Inferior parietal cortex (tissue), 1 donor: ENCODE results near the gene RNF175.
A peak's percentile ranks its signal among the peaks of the same experiment; 100 is the strongest.

Experiments used
- DNase-seq: peaks from one replicate; pipeline ENCODE4 v3.0.0-alpha.2; 2016; ENCODE audit errors: extremely low spot score

RNF175 gene

DNA sequence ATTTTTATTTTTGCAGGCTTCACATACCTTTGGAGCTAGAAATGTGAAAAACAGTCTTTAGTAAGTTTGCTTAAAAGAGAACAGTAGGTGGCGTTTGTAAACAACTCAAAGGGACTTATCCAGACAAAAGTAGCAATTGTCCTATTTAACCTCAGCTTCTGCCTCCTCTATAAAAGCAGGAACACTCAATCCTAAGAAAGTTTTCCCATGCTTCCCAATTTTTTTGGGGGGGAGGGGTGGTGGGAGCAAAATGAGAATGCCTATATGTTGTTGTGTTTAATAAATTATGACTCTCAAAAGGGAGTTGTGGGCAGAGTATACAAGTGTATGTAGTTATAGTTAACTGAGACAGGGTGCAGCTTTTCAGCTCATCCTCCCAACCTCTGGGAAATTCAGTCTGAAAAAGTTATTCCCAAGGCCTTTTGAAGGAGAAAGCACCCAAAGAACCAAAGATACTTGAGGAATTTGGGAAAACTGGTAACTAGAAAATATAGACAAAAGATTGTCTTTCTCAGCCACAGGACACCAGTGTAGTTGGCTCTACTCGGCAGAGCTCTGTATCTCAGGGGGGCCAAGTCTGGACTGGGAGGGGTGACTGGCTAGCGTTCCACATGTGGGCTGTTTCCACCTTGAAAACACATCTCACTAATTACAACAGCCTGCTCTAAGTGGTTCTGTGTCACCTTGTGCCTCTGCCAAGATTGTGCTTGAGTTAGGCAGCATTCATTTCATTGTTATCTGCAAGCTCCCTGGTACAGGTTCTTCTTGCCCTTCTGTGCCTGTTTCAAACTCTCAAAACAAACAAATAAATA, 26.3 kb upstream of the RNF175 start:
- no peak for DNase-seq

DNA sequence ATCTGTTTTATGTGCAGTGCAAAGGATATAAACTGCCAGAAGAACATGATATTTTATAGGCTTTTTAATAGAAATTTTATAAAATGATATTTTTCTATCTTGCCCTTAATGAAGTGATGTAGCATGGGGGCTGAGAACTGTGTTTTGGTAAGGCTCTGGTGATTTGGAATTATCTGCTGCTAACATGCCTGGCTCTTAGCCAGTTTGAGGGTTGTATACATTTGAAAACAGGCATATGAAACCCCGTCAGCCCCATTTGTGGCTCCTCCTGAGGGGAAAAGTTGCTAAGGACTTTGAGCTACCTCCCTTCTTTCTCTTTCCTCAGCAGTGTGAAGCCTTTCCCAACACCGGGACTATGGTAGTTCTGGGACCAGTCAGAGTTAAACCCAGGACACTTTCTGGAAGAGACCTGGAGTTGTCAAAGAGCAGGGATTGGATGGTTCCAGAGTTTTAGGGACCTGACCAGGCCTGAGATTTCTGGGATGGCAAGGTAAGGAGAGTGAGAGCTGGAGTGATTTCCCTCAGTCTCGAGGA, 24.4 kb upstream of the RNF175 start:
- no peak for DNase-seq

DNA sequence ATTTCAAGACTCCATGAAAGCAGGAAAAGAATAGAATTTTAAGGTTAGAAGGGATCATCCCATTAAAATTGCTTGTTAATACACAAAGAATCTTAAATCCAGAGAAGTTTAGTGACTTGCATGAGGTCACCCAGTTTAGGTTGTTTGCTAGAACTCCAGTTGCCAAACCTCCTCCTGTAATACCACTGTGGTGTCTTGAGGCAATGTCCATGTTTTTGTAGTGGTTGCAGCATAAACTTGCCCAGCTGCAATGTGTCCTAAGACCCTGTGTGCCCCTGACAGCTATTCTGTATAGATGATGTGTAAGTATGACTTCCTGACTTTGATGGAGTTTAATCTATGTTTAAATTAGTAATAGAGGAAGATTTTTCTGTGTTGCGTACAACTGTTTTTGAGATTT, 22.8 kb upstream of the RNF175 start:
- DNase-seq = no peak

DNA sequence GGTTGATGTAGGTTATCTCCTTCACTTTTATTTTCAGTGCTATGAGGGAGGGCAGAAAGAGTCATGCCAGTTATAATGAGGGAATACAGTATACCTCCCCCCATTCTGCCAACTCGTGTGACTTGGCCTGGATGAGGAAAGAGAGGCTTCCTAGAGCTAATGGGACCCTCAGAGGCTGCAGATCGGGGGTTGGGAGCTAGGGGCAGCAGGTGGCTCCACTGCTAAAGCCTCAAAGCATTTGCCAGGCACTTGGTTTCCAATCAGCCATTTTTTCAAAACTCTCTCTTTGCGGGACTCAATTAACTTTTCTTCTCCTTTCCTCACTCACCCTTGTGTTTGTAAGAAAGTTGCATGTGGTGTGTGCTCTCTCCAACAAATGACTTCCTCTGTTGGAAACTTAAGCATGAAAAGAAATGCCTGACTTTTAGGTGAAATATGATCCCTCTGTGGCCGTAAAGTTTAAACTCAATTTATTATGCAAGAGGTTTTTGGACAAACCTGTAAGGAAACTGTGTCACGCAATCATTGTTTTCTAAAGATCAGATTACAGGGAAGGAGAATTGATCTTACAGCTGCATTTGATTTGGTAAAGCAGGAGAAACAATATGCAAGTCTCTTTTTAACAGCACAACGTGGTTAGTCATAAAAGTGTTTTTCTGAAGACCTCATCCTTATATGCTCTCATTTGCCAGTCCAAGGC, 22.0 kb upstream of the RNF175 start:
- no peak for DNase-seq

DNA sequence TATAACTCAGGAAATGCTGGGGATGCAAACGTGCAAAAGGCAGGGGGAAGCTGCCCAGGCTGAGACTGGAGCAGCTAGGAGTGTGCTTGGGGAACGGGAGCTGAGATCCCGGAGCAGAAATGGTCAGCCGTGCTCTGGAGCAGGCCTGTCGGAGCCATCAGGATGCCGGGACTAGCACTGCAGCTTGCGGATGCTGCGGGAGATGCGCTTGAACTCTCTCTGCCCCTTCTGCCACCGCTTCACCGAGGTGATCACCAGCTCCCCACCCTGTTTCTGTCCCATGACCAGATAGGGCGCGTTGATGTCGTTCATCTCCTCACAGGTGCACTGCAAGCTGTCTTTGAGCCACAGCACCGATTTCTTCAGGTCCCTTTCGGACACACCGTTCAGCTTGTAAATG, 21.5 kb upstream of the RNF175 start:
- no peak for DNase-seq

GRCh38 chr4:153780876-153781275, 21.1 kb upstream of the RNF175 start:
- DNase-seq = no peak

GRCh38 chr4:153780221-153780620, 20.4 kb upstream of the RNF175 start:
- DNase-seq = no peak

DNA sequence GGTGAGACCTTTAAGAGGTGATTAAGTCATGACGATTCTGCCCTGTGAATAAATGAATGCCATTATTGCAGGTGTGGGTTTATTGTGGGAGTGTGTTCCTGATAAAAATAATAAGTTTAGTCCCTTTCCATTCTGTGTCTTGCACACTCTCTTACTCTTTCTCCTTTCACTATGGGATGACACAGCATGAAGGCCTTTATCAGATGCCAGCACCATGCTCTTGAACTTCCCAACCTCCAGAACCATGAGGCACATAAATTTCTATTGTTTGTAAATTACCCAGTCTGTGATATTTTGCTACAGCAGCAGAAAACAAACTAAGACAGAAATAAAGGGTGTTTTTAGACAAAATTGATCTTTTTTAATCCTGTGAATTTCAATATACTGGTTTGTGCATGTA, 18.6 kb upstream of the RNF175 start:
- DNase-seq = no peak

DNA sequence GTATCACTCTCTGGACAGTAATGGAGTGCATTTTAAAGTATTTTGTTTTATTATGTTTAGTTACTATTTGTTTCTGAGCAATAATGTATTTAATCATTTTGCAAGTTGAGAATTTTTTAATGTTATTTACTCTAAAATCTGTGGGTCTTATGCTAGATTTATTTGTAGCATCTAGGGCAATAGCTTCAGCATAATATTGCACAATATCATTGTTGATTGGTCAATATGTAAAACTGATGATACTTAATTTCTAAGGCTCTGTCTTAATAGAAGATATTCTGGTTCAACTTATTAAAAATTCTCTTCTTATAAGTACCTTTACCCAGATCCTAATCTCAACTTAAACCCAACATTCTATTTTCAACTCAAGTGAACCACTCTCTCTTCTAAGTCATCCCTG, 17.6 kb upstream of the RNF175 start:
- no peak for DNase-seq

- no peak for DNase-seq
Measured at GRCh38 chr4:153776601-153777000, 16.8 kb upstream of the RNF175 start.

DNA sequence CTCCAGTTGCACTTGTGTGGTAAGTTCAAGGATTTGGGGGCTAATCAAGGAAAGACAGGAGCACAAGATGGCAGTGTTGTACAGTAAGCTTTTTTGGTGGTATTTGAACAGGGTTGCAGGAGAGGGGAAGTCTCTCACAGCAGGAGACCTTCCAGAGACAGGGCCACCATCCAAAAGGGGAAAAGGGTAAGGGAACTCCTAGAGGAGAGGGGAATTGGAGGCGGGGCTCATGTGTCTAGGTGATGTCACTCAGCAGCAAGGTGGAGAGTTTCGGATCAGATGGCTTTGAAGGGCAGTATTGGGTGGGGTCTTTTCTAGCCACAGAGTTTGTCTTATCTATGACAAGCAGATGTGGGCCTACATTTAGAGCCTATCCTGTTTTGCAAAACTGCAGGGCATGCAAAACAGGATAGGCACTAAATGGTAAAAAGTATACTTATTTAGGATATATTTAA, 13.4 kb upstream of the RNF175 start:
- no peak for DNase-seq

GRCh38 chr4:153771046-153771445, 11.2 kb upstream of the RNF175 start:
- DNase-seq = no peak

DNA sequence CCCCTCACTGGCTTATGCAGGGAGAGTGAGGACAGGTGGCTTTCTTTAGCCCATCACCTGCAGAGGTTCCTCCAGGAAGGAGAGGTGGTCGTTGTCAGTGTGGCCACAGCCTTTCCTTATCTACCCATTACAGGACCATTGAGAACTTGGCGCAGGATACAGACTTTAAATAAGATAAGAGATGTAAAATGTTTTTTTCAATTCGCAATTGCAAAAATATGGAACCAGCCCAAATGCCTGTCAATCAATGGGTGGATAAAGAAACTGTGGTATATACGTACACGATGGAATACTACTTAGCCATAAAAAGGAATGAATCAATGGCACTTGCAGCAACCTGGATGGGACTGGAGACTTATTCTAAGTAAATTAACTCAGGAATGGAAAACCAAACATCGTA, 6.9 kb upstream of the RNF175 start:
- DNase-seq = no peak

GRCh38 chr4:153765894-153766293, 6.1 kb upstream of the RNF175 start:
- DNase-seq = no peak

DNA sequence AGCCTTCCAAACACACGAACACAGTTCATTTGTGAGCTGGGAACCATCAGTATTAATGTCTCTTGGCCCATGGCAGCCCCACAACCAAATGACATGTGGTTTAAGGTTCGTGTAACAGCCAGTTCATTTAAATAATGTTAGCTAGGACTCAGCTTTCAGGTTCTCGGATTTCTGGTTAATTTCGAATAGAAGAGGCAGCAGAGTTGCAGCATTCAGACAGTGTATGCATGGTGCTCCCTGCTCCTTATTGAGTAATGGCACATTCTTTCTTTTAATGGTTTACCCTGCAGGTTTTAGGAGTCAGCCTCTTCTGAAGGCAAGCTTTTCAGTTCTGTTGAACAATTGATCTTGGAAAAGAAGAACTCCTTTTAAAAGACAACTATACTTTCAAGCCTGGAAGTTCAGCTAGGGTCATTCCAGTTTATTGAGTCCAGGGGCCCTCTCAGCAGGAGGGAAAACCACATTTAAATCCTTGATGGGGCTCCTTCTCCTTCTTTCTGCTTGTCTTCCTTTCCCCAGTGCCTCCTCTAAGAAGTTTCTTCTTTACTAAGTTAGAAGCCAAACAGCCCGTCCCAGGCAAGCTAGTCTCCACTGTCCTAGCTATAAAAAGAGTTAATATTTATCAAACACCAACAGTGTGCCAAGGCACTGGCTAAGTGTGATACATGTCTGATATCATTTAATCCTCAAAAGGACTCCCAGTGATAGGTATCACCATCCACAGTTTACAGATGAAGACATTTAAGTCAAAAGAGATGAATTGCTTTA, 5.0 kb upstream of the RNF175 start:
- DNase-seq = no peak

- DNase-seq = no peak
Measured at GRCh38 chr4:153763404-153763803, 3.6 kb upstream of the RNF175 start.

GRCh38 chr4:153758688-153759406, 977 bp downstream of the RNF175 start:
- no peak for DNase-seq

GRCh38 chr4:153758136-153758535, 1.7 kb downstream of the RNF175 start:
- DNase-seq = no peak

DNA sequence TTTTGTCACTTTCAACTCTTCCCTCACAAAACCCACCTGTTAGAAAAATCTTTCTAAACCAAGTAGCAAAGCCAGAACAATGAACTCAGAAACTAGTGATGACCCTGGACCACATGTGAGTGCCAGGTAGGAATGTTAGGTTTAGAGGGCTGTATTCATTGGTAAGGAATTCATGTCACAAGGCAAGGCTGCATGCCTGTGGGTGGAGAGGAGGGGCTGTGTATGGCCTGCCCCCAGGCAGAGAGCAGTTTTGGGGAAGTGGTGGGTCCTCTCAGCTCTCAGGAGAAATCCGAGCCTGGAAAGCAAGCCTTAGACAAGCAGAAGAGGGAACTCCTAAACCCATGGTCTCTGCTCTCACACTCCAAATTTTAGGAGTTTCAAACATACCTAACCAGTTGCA, 2.4 kb downstream of the RNF175 start:
- DNase-seq = no peak

- no peak for DNase-seq
Measured at GRCh38 chr4:153755186-153755585, 4.6 kb downstream of the RNF175 start.

- DNase-seq = peak; percentile 92
Measured at GRCh38 chr4:153750197-153750817, 9.5 kb downstream of the RNF175 start.
